Gastroesophageal sphincter (tissue), 3 donors: ENCODE measurements around the gene TMEM181.

Source experiments
- EP300 ChIP-seq: sonication (generic); formaldehyde crosslinking; IDR thresholded peaks from one replicate; pipeline ENCODE4 v1.6.1; 2017; ENCODE audit warnings: antibody characterized with exemption, mild to moderate bottlenecking
- POLR2A ChIP-seq, 2 donors: fragments of 450-650 bp; IDR thresholded peaks; one replicate each; pipeline ENCODE4 v1.6.1; 2017; ENCODE audit warnings: antibody characterized with exemption in 2 of 2, mild to moderate bottlenecking in 2 of 2, moderate library complexity in 1 of 2
- POLR2AphosphoS5 ChIP-seq: sonication (generic); formaldehyde crosslinking; IDR thresholded peaks from one replicate; pipeline ENCODE4 v1.6.1; 2017; ENCODE audit warnings: antibody characterized with exemption
- TF ChIP-seq, protein P1 (sequence below), 4 experiments: fragments of 200-600 bp in 2 of 4; fragments of 450-650 bp in 2 of 4; sonication (generic) in 1 of 4; IDR thresholded peaks; one replicate each; pipeline ENCODE4 v1.5.1; 2017 to 2019; ENCODE audit warnings: antibody characterized with exemption in 4 of 4, mild to moderate bottlenecking in 2 of 4, moderate library complexity in 2 of 4

DNA sequence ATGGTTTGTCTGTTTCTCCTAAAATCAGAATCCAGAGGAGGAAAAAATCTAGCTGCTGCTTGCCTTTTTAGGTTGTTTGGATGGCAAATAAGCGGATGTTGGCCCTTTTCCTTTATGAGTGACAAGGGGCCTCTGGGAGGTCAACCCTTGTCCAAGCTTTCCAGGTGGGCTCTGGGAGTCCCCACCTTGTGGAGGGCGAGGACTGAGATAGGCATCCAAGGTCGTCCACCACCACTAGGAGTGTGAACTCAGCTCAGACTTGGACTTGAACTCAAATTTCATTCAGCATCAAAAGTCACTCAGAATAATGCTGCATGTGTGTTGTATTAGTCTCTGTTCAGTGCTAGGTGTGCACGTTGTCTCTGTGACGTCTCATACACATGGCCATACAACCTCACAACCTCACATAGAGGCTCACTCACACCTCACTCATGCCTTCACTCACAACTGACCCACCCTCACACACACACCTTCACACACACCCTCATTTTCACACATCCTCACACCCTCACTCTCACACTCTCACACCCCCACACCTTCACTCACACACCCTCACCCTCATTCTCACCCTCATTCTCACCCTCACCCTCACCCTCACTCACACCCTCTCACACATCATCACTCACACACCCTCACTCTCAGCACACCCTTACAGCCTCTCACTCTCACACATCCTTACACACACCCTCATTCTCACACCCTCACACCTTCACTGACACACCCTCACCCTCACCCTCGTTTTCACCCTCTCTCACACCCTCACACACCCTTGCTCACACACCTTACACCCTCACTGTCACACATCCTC, 66.7 kb downstream of the TMEM181 start:
- no peak for TF ChIP-seq POLR2AphosphoS5
- TF ChIP-seq, protein P1, sequence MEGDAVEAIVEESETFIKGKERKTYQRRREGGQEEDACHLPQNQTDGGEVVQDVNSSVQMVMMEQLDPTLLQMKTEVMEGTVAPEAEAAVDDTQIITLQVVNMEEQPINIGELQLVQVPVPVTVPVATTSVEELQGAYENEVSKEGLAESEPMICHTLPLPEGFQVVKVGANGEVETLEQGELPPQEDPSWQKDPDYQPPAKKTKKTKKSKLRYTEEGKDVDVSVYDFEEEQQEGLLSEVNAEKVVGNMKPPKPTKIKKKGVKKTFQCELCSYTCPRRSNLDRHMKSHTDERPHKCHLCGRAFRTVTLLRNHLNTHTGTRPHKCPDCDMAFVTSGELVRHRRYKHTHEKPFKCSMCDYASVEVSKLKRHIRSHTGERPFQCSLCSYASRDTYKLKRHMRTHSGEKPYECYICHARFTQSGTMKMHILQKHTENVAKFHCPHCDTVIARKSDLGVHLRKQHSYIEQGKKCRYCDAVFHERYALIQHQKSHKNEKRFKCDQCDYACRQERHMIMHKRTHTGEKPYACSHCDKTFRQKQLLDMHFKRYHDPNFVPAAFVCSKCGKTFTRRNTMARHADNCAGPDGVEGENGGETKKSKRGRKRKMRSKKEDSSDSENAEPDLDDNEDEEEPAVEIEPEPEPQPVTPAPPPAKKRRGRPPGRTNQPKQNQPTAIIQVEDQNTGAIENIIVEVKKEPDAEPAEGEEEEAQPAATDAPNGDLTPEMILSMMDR (IDR thresholded peaks at IDR 0.05) = no peak
- TF ChIP-seq POLR2A (IDR thresholded peaks at IDR 0.05) = no peak
- no peak for TF ChIP-seq EP300
